GM18858 (cell line): Measurements from ENCODE around the gene ZNF385B.

Experiments
- ATAC-seq: cut with Tn5 transposase; IDR thresholded peaks from one replicate; pipeline ENCODE4 v1.9.1; 2021; ENCODE audit not compliant: unreplicated experiment

The ZNF385B gene

DNA sequence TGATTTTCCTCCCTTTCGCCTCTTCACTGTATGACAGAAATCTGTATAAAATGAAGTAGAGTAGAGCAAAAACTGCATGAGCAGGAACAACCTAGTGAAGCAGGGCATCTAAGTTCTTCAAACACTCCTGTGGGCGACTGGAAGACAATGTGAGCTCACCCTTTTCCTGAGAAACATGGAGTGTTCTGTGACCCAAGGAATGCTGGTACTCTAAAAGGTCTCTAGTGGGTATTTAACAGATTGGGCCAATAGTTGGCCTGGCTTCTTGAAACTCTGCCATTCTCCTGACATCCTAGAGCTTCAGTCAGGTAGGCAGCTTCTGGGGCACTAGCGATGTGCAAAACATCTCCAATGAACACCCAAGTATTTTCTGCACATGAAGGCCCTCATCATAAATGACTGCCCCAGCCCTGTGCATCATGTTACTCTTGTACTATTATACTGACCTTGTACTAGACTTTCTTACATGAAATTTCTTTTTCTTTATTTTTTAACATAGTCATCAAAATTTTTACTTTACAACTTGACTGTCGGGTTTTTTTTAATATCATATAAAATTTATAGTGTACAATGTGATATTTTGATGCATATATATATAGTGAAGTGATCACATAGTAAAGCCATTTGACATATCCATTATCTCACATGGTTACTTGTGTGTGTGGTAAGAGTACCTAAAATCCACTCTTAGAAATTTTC is 302.2 kb downstream of the ZNF385B start:
- no peak for ATAC-seq

DNA sequence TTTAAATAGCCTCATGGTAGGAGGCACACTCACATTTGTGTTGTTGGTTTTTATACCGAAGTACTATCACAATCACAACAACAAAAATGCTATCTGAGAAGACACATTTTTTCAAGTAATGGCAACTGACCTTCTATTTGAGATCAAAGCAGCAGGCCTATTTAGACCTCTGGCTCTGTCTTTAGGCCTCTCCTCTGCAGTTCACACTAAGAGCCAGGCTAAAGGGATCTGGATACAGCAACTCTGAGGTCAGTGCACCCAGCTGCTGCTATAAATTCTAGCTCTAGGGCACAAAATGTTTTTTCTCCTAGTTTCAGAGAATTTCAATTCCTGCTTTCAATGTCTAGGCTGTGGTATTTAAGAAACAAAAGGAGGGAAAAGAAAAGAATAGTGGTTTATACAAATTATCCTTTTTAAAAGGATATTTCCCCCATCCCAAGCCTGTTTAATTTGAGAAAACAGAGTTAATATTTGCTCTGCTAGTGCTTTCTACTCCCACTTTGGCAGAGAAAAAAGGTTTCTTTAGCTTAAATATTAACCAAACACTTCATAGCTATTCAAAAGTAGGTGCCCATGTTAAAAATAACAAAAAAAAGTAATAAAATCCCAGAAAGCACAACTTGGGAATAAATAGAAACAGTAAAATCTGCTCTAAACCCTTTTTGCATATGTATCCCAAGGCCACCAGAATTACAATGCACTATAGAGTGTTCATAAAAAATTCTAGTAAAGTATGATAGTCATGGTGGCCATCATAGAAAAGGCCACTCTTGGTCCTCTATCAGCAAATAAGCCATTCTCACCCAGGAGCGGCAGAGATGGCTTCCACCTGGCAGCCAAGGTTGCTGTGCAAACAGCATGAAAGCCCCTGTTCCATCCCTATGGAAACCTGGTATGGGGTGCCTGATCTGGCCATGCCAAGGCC is 303.1 kb downstream of the ZNF385B start:
- no peak for ATAC-seq

DNA sequence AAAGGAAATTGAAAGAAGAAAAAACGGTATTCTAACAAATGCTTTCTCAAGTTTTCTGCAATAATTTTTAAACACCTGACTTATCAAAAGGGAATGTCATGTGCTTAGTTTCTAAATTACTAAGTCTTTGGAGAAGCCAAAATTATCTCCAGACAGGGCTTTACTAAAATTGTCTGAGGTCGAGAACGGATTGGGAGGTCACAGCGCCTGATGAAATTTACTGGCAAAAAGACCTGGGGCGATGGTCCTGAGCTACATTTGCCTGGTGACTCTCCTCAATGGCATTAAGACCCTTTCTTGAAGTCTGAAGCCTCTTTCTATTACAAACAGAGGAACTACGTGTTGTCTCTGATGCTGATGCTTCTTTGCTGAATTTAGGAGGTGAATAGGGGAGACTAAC is 305.0 kb downstream of the ZNF385B start:
- ATAC-seq = no peak

DNA sequence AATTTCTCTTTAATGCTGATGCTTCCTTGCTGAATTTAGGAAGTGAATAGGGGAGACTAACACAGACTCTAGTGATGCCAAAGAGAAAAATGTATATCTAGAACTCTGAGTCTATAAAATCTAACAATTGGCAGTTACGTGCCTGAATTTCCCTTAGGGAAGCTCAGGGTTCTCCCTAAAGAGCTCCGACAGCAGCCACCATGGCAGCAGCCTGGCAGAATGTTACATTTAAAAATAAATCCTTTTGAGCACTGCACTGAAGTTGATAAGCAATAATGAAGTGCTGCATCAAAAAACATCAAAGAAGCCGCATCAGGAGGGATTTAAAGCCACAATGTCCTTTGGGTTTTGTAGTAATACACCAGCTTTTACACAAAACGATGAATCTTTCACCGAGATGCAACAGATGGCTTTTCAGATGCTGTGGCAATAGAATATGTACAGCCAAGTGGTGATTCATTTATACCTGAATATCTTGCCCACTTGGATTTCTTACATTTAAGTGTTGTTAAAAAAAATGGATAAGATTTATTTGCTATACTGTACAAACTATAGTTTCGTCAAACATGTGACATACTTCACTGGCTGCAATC is 305.6 kb downstream of the ZNF385B start:
- no peak for ATAC-seq

DNA sequence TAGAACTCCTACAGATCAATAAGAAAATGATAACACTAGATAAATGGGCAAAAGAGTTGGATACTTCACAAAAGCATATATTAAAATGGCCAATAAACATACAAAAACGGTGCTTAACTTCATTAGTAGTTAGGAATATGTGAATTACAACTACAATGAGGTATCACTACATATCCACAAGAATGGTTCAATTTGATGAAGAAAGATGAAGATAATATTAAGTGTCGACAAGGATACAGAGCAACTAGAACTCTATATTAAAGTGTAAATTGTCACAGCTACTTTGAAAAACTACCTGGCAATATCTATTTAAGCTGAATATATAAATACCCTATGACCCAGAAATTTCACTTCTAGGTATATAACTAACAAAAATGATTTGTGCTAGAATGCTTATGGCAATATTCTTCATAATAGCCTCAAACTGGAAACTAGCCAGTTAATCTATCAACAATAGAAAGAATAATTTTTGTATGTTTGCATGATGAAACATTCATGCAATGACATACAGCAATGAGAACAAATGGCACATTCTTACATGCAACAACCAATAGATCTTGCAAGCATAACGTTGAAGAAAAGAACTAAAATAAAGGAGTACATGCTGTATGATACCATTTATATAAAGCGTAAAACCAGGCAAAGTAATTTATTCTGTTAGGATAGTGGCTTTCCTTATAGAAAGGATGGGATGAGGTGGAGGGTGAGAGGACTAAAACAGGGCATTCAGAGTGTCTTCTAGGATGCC is 306.6 kb downstream of the ZNF385B start:
- ATAC-seq = no peak

DNA sequence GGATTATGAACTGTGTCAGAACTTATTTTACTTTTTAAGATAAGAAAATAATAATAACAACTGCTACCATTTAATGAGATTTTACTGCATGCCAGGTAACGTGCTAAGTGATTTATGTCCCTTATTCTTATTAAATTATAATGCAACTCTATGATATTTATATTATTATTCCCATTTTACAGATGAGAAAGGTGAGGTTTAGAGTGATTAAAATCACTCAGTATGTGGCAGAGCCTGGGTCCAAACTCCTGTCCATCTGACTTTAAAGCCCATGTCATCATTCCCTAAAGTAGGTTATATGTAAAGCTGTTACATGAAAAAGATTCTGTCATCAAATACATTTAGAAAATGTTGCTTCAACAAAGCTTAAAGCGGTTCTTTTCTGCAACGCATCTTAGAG is 308.0 kb downstream of the ZNF385B start:
- no peak for ATAC-seq

DNA sequence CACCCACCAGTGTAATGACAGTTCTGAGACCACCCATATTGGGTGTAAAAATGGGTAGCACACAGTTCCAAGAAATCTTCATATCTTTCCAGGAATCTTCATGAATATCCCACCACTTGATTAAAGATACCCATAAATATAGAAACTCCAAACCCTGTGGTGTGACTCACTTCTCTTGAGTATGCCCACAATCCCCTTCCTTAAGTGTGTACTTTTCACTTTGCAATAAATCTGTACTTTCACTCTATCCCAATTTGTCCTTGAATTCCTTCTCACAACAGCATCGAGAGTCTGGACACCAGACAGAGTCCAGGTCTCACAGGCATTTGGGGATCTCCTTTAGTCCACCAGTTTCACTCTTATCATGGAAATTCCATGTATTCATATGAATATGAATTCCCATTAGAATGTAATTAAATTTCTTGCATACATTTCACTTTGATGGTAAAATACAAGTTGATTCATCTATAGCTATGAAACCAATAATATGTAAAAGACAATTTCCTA is 309.8 kb downstream of the ZNF385B start:
- no peak for ATAC-seq

DNA sequence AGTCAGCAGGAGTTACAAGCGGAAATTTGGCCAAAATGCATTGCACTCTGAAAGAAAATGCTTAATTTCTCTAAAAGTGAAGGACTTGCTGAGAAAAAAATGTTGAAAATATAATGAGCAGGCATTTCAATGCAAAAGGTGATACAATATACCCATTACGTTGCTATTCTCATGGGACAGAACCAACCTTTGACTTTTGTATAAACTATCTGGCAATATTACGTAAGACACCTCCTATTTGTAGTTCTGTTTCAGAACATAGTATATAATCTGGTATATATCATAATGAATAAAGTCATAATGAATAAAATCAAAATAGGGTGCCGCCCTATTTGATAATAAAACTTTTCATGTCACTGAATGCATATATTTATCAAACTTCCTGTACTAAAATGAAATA is 310.6 kb downstream of the ZNF385B start:
- no peak for ATAC-seq

DNA sequence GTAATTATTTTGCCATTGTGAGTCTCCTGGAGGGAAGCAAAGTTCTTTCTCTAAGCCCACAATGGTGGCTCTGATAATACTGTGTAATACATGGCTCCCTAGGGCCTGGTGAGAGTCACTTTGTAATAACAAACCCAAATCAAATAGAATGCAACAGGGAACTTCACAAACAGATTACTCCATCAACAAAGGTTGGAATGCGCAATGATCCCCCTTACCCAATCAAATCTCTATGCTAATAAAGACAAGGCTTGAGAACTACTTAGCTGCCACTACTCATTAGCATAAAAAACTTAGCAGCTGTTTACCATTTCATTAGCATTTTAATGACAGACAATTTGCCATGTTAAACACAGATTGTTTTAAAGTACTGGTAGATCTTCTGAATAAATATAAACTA is 311.2 kb downstream of the ZNF385B start:
- no peak for ATAC-seq

DNA sequence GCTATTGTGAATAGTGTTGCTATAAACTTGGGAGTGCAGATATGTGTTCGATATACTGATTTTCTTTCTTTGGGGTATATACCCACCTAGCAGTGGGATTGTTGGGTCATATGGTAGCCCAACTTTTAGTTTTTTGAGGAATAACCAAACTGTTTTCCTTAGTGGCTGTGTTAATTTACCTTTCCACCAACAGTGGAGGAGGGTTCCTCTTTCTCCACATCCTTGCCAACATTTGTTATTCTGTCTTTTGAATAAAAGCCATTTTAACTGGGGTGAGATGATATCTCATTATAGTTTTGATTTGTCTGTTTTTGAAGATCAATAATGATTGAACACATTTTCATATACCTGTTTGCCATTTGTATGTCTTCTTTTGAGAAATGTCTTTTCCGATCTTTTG is 314.8 kb downstream of the ZNF385B start:
- ATAC-seq = no peak

DNA sequence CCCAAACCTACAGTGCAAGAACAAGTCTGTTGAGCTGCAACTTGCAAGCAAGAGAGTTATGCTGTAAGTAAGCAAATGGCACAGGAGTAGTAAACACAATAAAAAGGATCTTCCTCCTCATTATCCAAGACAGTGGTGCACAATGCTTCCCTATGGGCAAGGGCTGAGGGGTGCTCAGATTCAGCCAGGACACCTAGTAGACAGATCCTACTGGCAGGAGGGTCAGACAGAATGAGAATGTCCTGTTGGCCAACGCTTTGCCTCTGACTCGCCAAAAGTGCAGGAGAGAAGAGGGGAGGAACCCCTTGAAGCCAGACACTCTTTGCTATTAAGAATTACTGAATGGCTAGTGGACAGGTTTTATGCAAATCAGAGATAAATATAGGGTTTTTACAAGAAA is 316.4 kb downstream of the ZNF385B start:
- ATAC-seq = no peak

DNA sequence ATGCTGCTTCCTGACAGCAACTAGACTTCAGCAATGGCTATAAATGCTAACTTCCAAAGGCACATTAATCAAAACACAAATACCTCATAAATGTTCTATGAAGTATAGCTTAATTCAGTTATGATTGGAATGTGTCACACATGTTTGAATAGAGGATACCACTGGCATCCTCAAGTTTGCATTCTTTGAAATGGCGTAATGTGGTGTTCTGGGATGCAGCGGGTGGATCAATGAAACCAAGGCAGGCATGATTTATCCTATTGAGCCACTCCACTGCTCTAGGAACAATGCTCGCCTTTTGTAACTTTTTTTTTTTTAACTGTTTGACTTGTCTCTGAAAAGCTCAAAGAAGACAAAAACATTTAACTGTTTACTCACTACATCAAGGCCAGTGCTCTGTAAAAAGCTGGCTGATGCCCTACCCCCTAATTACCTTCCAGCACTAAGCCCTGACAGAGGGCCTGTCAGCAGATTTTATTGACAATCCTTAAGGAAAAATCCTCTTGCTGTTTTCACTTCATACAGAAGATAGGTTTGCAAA is 318.0 kb downstream of the ZNF385B start:
- no peak for ATAC-seq

DNA sequence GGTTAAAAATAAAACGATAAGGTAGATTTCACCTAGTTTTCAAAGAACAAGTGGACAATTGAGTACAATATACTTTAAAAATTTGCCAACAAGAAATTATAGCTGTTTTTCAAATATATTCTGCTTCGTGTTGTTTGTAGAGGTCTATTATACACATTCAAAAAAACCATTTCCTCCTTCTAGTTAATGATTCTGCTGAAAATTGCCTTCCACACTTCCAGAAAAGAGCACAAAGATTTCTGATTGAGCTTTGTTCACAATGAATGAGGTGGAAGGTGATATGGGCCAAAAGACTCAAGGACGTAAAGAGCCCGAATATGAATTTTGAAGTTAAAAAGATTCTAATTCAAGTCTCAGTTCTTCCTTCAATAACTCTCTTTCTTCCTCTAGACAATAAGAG is 319.8 kb downstream of the ZNF385B start:
- no peak for ATAC-seq

DNA sequence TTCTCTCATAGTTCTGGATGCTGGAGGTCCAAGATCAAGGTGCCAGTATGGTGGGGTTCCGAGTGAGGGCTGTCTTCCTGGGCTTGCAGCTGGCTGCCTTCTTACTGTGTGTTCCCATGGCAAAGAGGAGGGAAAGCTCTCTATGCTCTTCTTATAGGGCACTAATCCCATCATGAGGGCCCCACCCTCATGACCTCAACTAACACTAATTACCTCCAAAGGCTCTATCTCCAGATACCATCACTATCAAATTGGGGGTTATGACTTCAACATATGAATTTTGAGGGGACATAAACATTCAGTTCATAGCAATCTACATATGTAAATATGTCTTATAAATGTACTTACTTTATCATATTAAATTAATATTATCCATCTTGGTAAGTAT is 322.3 kb downstream of the ZNF385B start:
- no peak for ATAC-seq

DNA sequence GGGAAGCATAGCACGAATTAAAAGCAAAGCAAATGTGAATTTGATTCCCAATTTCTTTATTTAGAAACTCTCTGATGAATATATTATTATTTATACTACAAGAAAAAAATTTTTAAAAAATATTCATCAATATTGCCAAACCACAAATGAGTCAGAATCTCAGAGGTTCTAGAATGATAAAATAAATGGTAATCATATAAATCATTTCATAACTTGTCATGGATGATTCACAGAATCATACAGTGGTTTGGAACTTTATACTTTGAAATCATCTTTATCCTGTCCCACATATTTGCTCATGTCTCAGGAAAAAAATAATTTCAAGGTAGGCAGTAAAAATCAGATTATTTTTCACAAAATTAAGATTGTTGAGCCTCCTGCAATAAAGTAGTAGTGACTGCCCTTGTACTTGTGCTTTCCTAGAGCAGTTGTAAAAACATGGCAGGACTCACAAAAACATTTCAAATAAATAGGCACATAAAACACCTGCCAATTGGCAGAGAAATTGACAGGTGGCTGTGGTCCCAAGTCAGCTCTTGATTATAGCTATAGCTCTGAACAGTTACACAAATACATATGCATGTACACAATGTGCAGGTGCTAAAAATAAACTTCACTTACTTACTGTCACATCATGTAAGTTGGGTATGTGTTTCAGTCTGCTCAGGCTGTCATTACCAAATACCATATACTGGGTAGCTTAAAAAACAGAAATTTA is 322.8 kb downstream of the ZNF385B start:
- ATAC-seq = no peak

DNA sequence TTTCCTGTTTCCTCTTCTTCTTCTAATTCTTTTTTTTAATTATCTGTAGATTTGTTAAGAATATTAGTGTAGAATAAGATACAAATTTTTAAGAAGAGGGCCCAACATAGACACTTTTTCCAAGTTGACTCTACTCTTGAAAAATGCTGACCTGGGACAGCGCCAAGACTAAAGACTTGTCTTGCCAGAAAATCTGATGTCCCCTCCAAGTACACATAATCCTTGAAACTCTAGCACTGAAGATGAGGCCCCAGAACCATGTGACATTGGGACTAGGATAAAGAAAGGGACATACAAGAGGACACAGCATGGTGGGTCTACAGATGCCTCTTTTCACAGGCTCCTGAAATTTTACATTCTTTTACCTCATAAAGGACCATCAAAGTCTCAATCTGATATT is 325.2 kb downstream of the ZNF385B start:
- ATAC-seq = no peak

DNA sequence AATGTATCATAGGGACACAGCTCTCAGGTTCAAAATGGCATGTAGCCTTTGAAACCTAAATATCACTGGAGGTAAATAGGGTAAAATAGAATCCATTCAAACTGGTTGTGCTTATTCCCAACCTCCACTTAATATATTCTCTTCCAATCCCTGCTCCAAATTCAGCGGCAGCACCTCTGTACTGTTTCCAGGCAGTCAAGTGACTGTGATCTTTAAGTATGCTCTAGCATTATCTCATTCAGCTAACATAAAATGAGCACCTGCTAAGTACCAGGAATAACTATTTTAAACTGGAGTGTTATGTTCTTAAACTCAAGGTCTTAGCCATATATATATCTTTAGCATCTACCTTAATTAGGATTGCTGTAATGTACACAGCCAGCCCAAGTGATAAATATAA is 327.5 kb downstream of the ZNF385B start:
- ATAC-seq = no peak

DNA sequence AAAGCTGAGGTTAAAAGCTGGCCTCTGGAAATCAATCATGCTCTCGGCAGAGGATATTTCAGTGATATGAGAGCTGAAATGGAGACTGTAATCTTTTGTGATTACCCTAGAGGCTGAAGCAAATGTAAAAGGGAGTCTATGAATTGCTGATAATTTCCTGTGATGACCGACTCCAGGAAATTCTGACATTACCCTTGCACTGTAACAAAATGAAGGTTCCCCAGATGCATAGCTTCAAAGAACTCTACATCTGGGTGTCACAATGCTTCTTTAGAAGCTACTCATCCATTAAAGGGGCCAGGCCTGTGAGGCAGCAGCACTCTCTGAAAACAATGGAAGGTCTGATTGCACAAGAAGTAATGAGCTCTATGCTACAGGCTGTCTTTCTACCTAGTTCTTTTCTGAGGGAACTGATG is 328.5 kb downstream of the ZNF385B start:
- no peak for ATAC-seq

DNA sequence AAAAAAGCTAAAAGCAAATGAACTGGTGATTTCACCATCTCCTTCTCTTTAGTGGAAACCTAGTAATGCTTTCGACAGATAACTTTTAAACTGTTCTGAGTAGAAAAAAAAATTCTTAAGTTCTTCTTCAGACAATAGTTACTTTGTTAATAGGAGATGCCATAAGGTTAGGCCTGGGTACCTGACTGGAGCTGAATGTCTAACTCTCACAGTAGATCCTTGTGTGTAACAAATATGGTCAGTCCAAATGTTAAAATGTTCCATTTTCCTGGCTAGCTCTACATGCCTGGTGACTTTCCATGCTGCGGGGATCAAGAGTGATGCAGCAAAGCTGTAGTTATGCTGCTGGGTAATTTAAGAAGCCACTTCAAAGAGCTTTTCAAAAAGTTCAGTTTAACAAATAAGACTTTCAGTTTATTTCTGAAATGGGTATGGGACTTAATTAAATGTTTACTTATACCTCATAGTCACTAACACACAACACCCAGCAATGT is 332.8 kb downstream of the ZNF385B start:
- ATAC-seq = no peak

DNA sequence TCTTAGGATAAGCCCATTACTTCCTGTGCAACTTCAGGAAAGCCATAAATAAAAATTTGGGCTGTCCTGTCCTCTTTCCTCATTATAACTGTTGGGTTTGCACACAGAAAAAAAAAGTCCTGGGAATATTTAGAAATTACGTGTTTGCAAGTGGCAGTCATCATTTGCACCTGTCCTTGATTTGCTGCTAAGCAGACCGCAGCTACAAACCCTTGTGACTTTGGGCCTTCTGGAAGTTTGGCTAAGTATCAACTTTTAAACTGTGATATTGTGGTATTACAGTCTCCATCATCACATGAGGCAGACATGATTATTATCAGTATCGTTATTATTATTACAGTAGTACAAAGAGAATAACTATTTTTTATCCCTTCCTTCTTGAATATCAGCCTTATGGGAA is 336.1 kb downstream of the ZNF385B start:
- ATAC-seq = no peak
